T-cell (primary cell): ENCODE measurements around the gene CA6. TPM values are rescaled to one million over a fixed set of nuclear protein-coding genes. Genes with fewer than 3 reads are reported as not detected.
"Not testable (repeated sequence)": the region's sequence is repeated elsewhere in the genome, so short reads cannot be mapped to it uniquely, and the experiment has no call there.

ENCODE experiments used
- ATAC-seq, 4 experiments: fragments of 200-7000 bp in 3 of 4; fragments of 150-1000 bp in 1 of 4; cut with Tn5 transposase; replicated peaks in 1 of 4; 1 replicate in 3 of 4; 2 replicates in 1 of 4; pipeline ENCODE4 v1.10.0; 2021; ENCODE audit warnings: moderate library complexity in 3 of 4, mild to moderate bottlenecking in 2 of 4, moderate number of reproducible peaks in 1 of 4
- CTCF ChIA-PET, 2 donors: fragments of 300-600 bp; sonication (Branson Sonifier 250); formaldehyde crosslinking; loops; one replicate each; lab custom pipeline; 2022; ENCODE audit warnings: antibody characterized with exemption in 2 of 2; lab: Charles Lee
- POLR2A ChIA-PET, 2 donors: fragments of 300-600 bp; sonication (Branson Sonifier 250); formaldehyde crosslinking; loops; one replicate each; lab custom pipeline; 2022; ENCODE audit warnings: antibody characterized with exemption in 2 of 2; lab: Charles Lee
- DNase-seq, 35 experiments: peaks; one replicate each; pipeline versions ENCODE4 v3.0.0 to v3.0.0-alpha.2; 2013 to 2023
- H3K27ac ChIP-seq: one replicate; pipeline ENCODE4 v1.5.1; 2013; ENCODE audit warnings: low read length
- H3K27me3 ChIP-seq, 2 experiments: replicated peaks in 1 of 2; 1 replicate in 1 of 2; 2 replicates in 1 of 2; pipeline versions ENCODE4 v1.6.1 to v1.7.0; 2013; ENCODE audit warnings: low read length in 1 of 2, mixed read lengths in 1 of 2; ENCODE audit not compliant: control insufficient read depth in 2 of 2, insufficient read depth in 2 of 2; ENCODE audit errors: extremely low read depth in 1 of 2
- H3K36me3 ChIP-seq, 2 donors: 1 replicate in 1 of 2; 2 replicates in 1 of 2; pipeline versions ENCODE4 v1.6.1 to v1.7.0; 2013; ENCODE audit warnings: low read length in 1 of 2; ENCODE audit not compliant: control insufficient read depth in 2 of 2, insufficient read depth in 1 of 2; ENCODE audit errors: extremely low read depth in 1 of 2
- H3K4me1 ChIP-seq, 2 experiments: 1 replicate in 1 of 2; 2 replicates in 1 of 2; pipeline versions ENCODE4 v1.6.1 to v1.7.0; 2013; ENCODE audit warnings: low read length in 2 of 2, mixed read lengths in 1 of 2; ENCODE audit not compliant: insufficient read depth in 2 of 2, control insufficient read depth in 1 of 2; ENCODE audit errors: extremely low read depth in 1 of 2
- H3K4me3 ChIP-seq, 2 donors: 1 replicate in 1 of 2; 2 replicates in 1 of 2; pipeline versions ENCODE4 v1.5.1 to v1.7.0; 2013; ENCODE audit warnings: mild to moderate bottlenecking in 2 of 2, low read length in 1 of 2, moderate library complexity in 1 of 2; ENCODE audit not compliant: control insufficient read depth in 1 of 2; ENCODE audit errors: extremely low read depth in 1 of 2
- H3K9me3 ChIP-seq: 2 replicates; pipeline ENCODE4 v1.7.0; 2013
- H3K27ac Mint-ChIP-seq, 2 donors: one replicate each; pipeline ENCODE4 v1.8.0; 2020 to 2021; ENCODE audit warnings: mild to moderate bottlenecking in 2 of 2, mixed read lengths in 2 of 2
- H3K27me3 Mint-ChIP-seq, 2 donors: one replicate each; pipeline ENCODE4 v1.8.0; 2021 to 2022; ENCODE audit warnings: mixed read lengths in 2 of 2
- H3K36me3 Mint-ChIP-seq: one replicate; pipeline ENCODE4 v1.8.0; 2021; ENCODE audit warnings: mixed read lengths
- H3K4me1 Mint-ChIP-seq, 3 donors: one replicate each; pipeline ENCODE4 v1.8.0; 2020 to 2022; ENCODE audit warnings: mixed read lengths in 3 of 3, mild to moderate bottlenecking in 1 of 3
- H3K4me3 Mint-ChIP-seq, 3 donors: one replicate each; pipeline ENCODE4 v1.8.0; 2020 to 2022; ENCODE audit warnings: mild to moderate bottlenecking in 3 of 3, mixed read lengths in 3 of 3, moderate library complexity in 3 of 3
- H3K9me3 Mint-ChIP-seq, 3 donors: one replicate each; pipeline ENCODE4 v1.8.0; 2020 to 2022; ENCODE audit warnings: mixed read lengths in 3 of 3
- WGBS: methylation state at CpG from one replicate; pipeline ENCODE4 v1.1.5; 2013; ENCODE audit warnings: missing lambda C conversion rate; ENCODE audit not compliant: insufficient coverage; 5-methylcytosine and 5-hydroxymethylcytosine counted together
- total RNA-seq, 35 experiments: library from RNA in 6 of 35; stranded (reverse) in 6 of 35; fragments of 120-200 nt in 1 of 35; gene quantifications; one replicate each; pipeline versions ENCODE4 v1.2.1 to v1.2.4 and lab custom pipeline; 2013 to 2026

CA6 gene
- total RNA-seq, 5 donors from 2014 or later (not counting 1 experiment from before 2014, with no cell fraction given) = 0.95 to 2.8 (median 1.8) TPM

- Mint-ChIP-seq H3K9me3 (no peaks in the 10 kb centered on the region), H3K4me3 (no peak overlapping the region), H3K27ac (peak overlapping the region in 1 of 2 donors; percentile 6), H3K36me3 (no peaks in the 10 kb centered on the region), H3K27me3 (no peaks in the 10 kb centered on the region), H3K4me1 (peaks cover 2 to 10% (median 4%) of the 10 kb centered on the region in 3 donors)
- CTCF ChIA-PET = no interaction called here
- Histone ChIP-seq H3K36me3 (no peaks in the 10 kb centered on the region), H3K9me3 (no peaks in the 10 kb centered on the region), H3K4me1 (no peaks in the 10 kb centered on the region), H3K4me3 (no peak overlapping the region), H3K27ac (no peak overlapping the region), H3K27me3 (peaks cover 0 to 19% of the 10 kb centered on the region in 2 experiments)
- ATAC-seq (no peak), DNase-seq (no peak)
- WGBS = 50% methylated on average over 1 of the region's 6 CpGs
- POLR2A ChIA-PET = interaction anchor here in 1 of 2 donors (0.7 kb wide), 1 partner anchor 50 kb away, joined by 3 read pairs; no protein-coding TSS in a partner anchor
Measured at GRCh38 chr1:8910914-8911313, 34.8 kb upstream of the CA6 start.

DNA sequence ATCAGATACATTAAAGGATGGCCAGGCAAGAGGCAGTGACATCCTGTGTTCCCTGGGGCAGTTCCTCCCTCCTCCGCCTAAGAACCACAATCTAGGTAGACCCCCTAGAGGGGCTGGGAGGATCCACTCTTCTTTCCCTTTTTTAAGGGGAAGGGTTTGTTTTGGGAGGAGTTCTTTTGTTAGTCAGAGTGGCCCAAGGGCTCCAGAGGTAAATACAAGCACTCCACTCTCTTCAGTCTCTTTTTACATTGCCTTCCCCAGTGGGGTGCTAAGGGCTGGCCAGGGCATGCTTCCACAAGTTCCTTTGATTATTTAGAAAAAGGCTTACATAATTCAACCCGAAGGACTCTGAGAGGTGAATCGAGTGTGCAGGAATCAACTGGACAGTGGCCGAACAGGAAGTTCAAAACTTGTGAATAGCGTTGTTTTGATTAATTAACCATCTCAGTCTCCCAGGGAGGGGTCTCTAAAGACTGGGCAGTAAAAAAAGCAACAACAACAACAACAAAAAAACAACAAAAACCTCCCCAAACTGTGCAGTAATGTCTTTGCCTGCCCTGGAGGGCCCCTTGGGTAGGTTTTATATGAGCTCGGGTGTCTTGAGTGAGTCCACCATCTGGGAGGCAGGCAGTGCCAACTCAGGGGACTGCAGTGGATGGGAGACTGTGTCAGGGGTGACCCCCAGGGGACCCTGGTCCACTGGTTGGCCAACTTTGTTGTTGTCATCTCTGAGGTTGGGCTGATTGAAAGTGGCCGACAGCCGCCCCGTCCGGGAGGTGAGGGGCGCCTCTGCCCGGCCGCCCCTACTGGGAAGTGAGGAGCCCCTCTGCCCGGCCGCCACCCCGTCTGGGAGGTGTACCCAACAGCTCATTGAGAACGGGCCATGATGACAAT lies 34.0 kb upstream of the CA6 start:
- Histone ChIP-seq H3K27ac (no peak overlapping the region), H3K27me3 (peaks cover 0 to 23% of the 10 kb centered on the region in 2 experiments), H3K4me1 (no peaks in the 10 kb centered on the region), H3K9me3 (no peaks in the 10 kb centered on the region), H3K36me3 (no peaks in the 10 kb centered on the region), H3K4me3 (no peak overlapping the region)
- DNase-seq (no peak), ATAC-seq (no peak)
- no peaks in the 10 kb centered on the region for H3K27me3 Mint-ChIP-seq
- 100% methylated on average over 1 of the region's 17 CpGs for WGBS
- ChIA-PET CTCF (no interaction called here), POLR2A (no interaction called here)
- no peak overlapping the region for H3K27ac Mint-ChIP-seq
- no peak overlapping the region for H3K4me3 Mint-ChIP-seq
- no peaks in the 10 kb centered on the region for H3K36me3 Mint-ChIP-seq
- peaks cover 0 to 9% (median 2%) of the 10 kb centered on the region in 3 donors for H3K4me1 Mint-ChIP-seq
- H3K9me3 Mint-ChIP-seq = no peaks in the 10 kb centered on the region

- H3K27me3 Mint-ChIP-seq = no peaks in the 10 kb centered on the region
- H3K27ac ChIP-seq = no peak overlapping the region
- no peaks in the 10 kb centered on the region for H3K36me3 Mint-ChIP-seq
- peaks cover 8 to 15% (median 8%) of the 10 kb centered on the region in 3 donors for H3K4me1 Mint-ChIP-seq
- H3K9me3 Mint-ChIP-seq = no peaks in the 10 kb centered on the region
- H3K27me3 ChIP-seq = peaks cover 0 to 23% of the 10 kb centered on the region in 2 experiments
- no peaks in the 10 kb centered on the region for H3K9me3 ChIP-seq
- peaks cover 3 to 6% of the 10 kb centered on the region in 2 experiments for H3K4me1 ChIP-seq
- ChIA-PET CTCF (interaction anchor here in 1 of 2 donors (0.6 to 1.0 kb wide), 2 partner anchors 36 to 91 kb away, joined by 4 to 8 read pairs; no protein-coding TSS in a partner anchor), POLR2A (no interaction called here)
- ATAC-seq (no peak), DNase-seq (no peak)
- no peak overlapping the region for H3K4me3 ChIP-seq
- H3K36me3 ChIP-seq = no peaks in the 10 kb centered on the region
- 88% methylated on average over 5 of the region's 9 CpGs for WGBS
- H3K4me3 Mint-ChIP-seq = no peak overlapping the region
- H3K27ac Mint-ChIP-seq = no peak overlapping the region
Measured at GRCh38 chr1:8913457-8913856, 32.2 kb upstream of the CA6 start.

- DNase-seq (no peak), ATAC-seq (no peak)
- H3K9me3 Mint-ChIP-seq = no peaks in the 10 kb centered on the region
- H3K4me1 ChIP-seq = peaks cover 8% of the 10 kb centered on the region in 2 experiments
- no peak overlapping the region for H3K4me3 ChIP-seq
- no peaks in the 10 kb centered on the region for H3K27me3 Mint-ChIP-seq
- no peak overlapping the region for H3K4me3 Mint-ChIP-seq
- no peaks in the 10 kb centered on the region for H3K36me3 Mint-ChIP-seq
- peaks cover 8 to 23% (median 12%) of the 10 kb centered on the region in 3 donors for H3K4me1 Mint-ChIP-seq
- H3K27ac ChIP-seq = no peak overlapping the region
- WGBS = no CpG with 5 or more reads among the region's 7 CpGs
- ChIA-PET CTCF (interaction anchor here (0.5 to 1.9 kb wide), 7 partner anchors 40 to 1159 kb away, joined by 3 to 10 read pairs (median 4); no protein-coding TSS in a partner anchor), POLR2A (no interaction called here)
- H3K9me3 ChIP-seq = no peaks in the 10 kb centered on the region
- no peaks in the 10 kb centered on the region for H3K36me3 ChIP-seq
- peaks cover 0 to 23% of the 10 kb centered on the region in 2 experiments for H3K27me3 ChIP-seq
- H3K27ac Mint-ChIP-seq = no peak overlapping the region
Measured at GRCh38 chr1:8914466-8914865, 31.2 kb upstream of the CA6 start.

DNA sequence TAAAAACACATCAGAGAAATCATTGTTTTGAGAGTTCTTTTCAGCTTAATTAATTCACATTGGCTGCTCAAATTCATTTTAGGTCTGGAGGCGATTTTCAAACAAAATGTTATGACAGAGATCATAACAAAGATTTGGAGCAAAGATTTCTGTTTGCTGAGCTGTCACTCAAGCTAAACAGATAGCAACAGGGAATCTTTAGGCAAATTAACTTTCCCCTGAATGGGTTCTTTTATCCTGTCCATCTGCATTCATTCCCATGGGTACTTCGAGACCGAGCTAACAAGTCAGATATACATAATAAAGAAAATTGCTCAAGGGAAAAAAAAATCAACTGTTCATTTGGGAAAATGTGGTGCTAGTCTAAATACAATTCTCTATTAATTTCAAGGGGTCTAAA lies 30.2 kb upstream of the CA6 start:
- H3K27ac Mint-ChIP-seq = no peak overlapping the region
- CTCF ChIA-PET = interaction anchor here in 1 of 2 donors (0.5 to 1.9 kb wide), 3 partner anchors 74 to 574 kb away, joined by 4 to 10 read pairs (median 5); no protein-coding TSS in a partner anchor

DNA sequence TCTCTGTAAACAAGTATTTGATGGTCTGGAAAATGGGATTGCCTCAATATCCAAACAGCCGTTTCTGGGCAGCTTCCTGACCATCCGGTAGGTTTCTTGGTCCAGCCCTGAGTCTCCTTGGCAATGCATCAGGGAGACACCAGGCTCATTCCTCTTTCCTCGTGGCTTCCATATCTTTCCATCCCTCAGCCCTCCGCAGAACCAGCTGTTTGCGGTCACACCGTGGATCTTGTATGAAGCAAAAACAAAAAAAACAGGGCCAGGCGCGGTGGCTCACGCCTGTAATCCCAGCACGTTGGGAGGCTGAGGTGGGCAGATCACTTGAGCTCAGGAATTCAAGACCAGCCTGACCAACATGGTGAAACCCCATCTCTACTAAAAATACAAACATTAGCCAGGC lies 28.1 kb upstream of the CA6 start:
- Mint-ChIP-seq H3K4me1 (peaks cover 31 to 43% (median 31%) of the 10 kb centered on the region in 3 donors), H3K27ac (peak overlapping the region in 1 of 2 donors; percentile 89), H3K4me3 (peak overlapping the region in 1 of 3 donors; percentile 50)
- CTCF ChIA-PET = interaction anchor here (0.5 to 2.7 kb wide), 6 partner anchors 72 to 133 kb away, joined by 3 to 17 read pairs (median 6); no protein-coding TSS in a partner anchor
- H3K36me3 ChIP-seq, H3K27ac ChIP-seq, H3K36me3 Mint-ChIP-seq, H3K4me3 ChIP-seq, H3K9me3 Mint-ChIP-seq, H3K27me3 Mint-ChIP-seq, ATAC-seq, DNase-seq, H3K9me3 ChIP-seq: not testable (repeated sequence)
- POLR2A ChIA-PET = interaction anchor here in 1 of 2 donors (0.6 kb wide), 1 partner anchor 35 kb away, joined by 4 read pairs; no protein-coding TSS in a partner anchor
- Histone ChIP-seq H3K4me1 (peaks cover 14 to 23% of the 10 kb centered on the region in 2 experiments), H3K27me3 (peaks cover 0 to 10% of the 10 kb centered on the region in 2 experiments)
- 89% methylated on average over 8 of the region's 10 CpGs for WGBS

More for the DNA sequence above, 30.2 kb upstream of the CA6 start:
- POLR2A ChIA-PET = interaction anchor here in 1 of 2 donors (0.6 kb wide), 1 partner anchor 330 kb away, joined by 5 read pairs; no protein-coding TSS in a partner anchor
- Mint-ChIP-seq H3K9me3 (no peaks in the 10 kb centered on the region), H3K27me3 (no peaks in the 10 kb centered on the region), H3K36me3 (no peaks in the 10 kb centered on the region), H3K4me3 (no peak overlapping the region), H3K4me1 (peaks cover 11 to 26% (median 18%) of the 10 kb centered on the region in 3 donors)
- Histone ChIP-seq H3K27me3 (peaks cover 0 to 23% of the 10 kb centered on the region in 2 experiments), H3K9me3 (no peaks in the 10 kb centered on the region), H3K27ac (no peak overlapping the region), H3K36me3 (no peaks in the 10 kb centered on the region), H3K4me1 (peaks cover 8 to 11% of the 10 kb centered on the region in 2 experiments), H3K4me3 (no peak overlapping the region)
- ATAC-seq = no peak
- DNase-seq = no peak
- WGBS = no CpG with 5 or more reads among the region's 3 CpGs
